Vagina (tissue), 2 donors: Measurements from ENCODE around the gene PIWIL4. TPM values are rescaled to one million over a fixed set of nuclear protein-coding genes. Genes with fewer than 3 reads are reported as not detected.

Experiments
- DNase-seq, 2 donors: peaks; one replicate each; pipeline ENCODE4 v3.0.0-alpha.2; 2017; ENCODE audit errors: extremely low spot score in 2 of 2
- H3K27ac ChIP-seq: fragments of 200-600 bp; sonication (generic); one replicate; pipeline ENCODE4 v1.5.1; 2019
- H3K27me3 ChIP-seq: fragments of 200-600 bp; sonication (generic); one replicate; pipeline ENCODE4 v1.5.1; 2019
- H3K36me3 ChIP-seq, 2 donors: fragments of 200-600 bp; sonication (generic); one replicate each; pipeline ENCODE4 v1.5.1; 2017 to 2019
- H3K4me1 ChIP-seq: fragments of 200-600 bp; sonication (generic); one replicate; pipeline ENCODE4 v1.5.1; 2019
- H3K4me3 ChIP-seq, 2 donors: fragments of 200-600 bp; sonication (generic); 1 replicate in 1 of 2; 2 replicates in 1 of 2; pipeline ENCODE4 v1.5.1; 2016 to 2019
- H3K9me3 ChIP-seq: fragments of 200-600 bp; sonication (generic); one replicate; pipeline ENCODE4 v1.5.1; 2019
- CTCF ChIP-seq, 3 experiments: fragments of 450-650 bp in 2 of 3; fragments of 200-600 bp in 1 of 3; sonication (generic) in 1 of 3; IDR thresholded peaks; one replicate each; pipeline ENCODE4 v1.5.1; 2017 to 2019; ENCODE audit warnings: antibody characterized with exemption in 3 of 3, mild to moderate bottlenecking in 2 of 3, moderate library complexity in 2 of 3
- POLR2A ChIP-seq, 2 donors: fragments of 450-650 bp; IDR thresholded peaks; one replicate each; pipeline ENCODE4 v1.6.1; 2017; ENCODE audit warnings: antibody characterized with exemption in 2 of 2, mild to moderate bottlenecking in 2 of 2, moderate library complexity in 2 of 2
- POLR2AphosphoS5 ChIP-seq, 2 donors: sonication (generic); formaldehyde crosslinking; IDR thresholded peaks; one replicate each; pipeline ENCODE4 v1.9.0; 2017; ENCODE audit warnings: antibody characterized with exemption in 2 of 2, mild to moderate bottlenecking in 2 of 2, low read depth in 1 of 2; ENCODE audit not compliant: insufficient read depth in 1 of 2
- intact Hi-C: fragments of 100-400 bp; cut with DNase I; formaldehyde crosslinking; loops from one replicate; pipeline ENCODE4 v1.15.1; 2023
- total RNA-seq: library from RNA; depleted of rRNA; stranded (reverse); fragments of >200 nt; gene quantifications from one replicate; pipeline ENCODE4 v1.2.3, GENCODE V29; 2016

PIWIL4 gene
- total RNA-seq, 1 donor from 2014 or later = 3.2 TPM

- no peak for TF ChIP-seq CTCF (IDR thresholded peaks at IDR 0.05)
- TF ChIP-seq POLR2A (IDR thresholded peaks at IDR 0.05) = no peak
- TF ChIP-seq POLR2AphosphoS5 (IDR thresholded peaks at IDR 0.05; ENCODE audit: insufficient read depth in 1 of 2, low read depth in 1 of 2) = no peak
- Histone ChIP-seq H3K36me3 (no peaks in the 10 kb centered on the region), H3K27ac (no peak overlapping the region), H3K4me3 (no peak overlapping the region), H3K27me3 (no peaks in the 10 kb centered on the region), H3K9me3 (no peaks in the 10 kb centered on the region), H3K4me1 (no peaks in the 10 kb centered on the region)
- intact Hi-C loops = no loop called here
- no peak for DNase-seq
These were observed 7.2 kb downstream of the PIWIL4 start for GRCh38 chr11:94574193-94574961.

GRCh38 chr11:94576306-94576705 is 9.1 kb downstream of the PIWIL4 start:
- TF ChIP-seq POLR2AphosphoS5 (IDR thresholded peaks at IDR 0.05; ENCODE audit: insufficient read depth in 1 of 2, low read depth in 1 of 2) (no peak), CTCF (IDR thresholded peaks at IDR 0.05) (no peak), POLR2A (IDR thresholded peaks at IDR 0.05) (no peak)

GRCh38 chr11:94577841-94578240 is 10.7 kb downstream of the PIWIL4 start:
- intact Hi-C loops = no loop called here
- DNase-seq = no peak
- TF ChIP-seq POLR2AphosphoS5 (IDR thresholded peaks at IDR 0.05; ENCODE audit: insufficient read depth in 1 of 2, low read depth in 1 of 2) (no peak), POLR2A (IDR thresholded peaks at IDR 0.05) (no peak), CTCF (IDR thresholded peaks at IDR 0.05) (no peak)

More at GRCh38 chr11:94576306-94576705, 9.1 kb downstream of the PIWIL4 start:
- H3K9me3 ChIP-seq = no peaks in the 10 kb centered on the region
- DNase-seq = no peak
- H3K4me1 ChIP-seq = no peaks in the 10 kb centered on the region
- intact Hi-C loops = no loop called here
- H3K27ac ChIP-seq = no peak overlapping the region
- H3K4me3 ChIP-seq = no peak overlapping the region
- H3K36me3 ChIP-seq = no peaks in the 10 kb centered on the region
- no peaks in the 10 kb centered on the region for H3K27me3 ChIP-seq

GRCh38 chr11:94581926-94582325 is 14.8 kb downstream of the PIWIL4 start:
- TF ChIP-seq CTCF (IDR thresholded peaks at IDR 0.05) (no peak), POLR2AphosphoS5 (IDR thresholded peaks at IDR 0.05; ENCODE audit: insufficient read depth in 1 of 2, low read depth in 1 of 2) (no peak), POLR2A (IDR thresholded peaks at IDR 0.05) (no peak)
- no peak for DNase-seq
- intact Hi-C loops = loop anchor here (10.0 kb wide), 1 partner anchor 67 kb away; the partner anchor contains the start of gene C11orf97
- no peak overlapping the region for H3K4me3 ChIP-seq
- no peaks in the 10 kb centered on the region for H3K4me1 ChIP-seq
- no peaks in the 10 kb centered on the region for H3K27me3 ChIP-seq
- no peaks in the 10 kb centered on the region for H3K9me3 ChIP-seq
- H3K27ac ChIP-seq = no peak overlapping the region
- no peaks in the 10 kb centered on the region for H3K36me3 ChIP-seq

More at GRCh38 chr11:94577841-94578240, 10.7 kb downstream of the PIWIL4 start:
- H3K27ac ChIP-seq = no peak overlapping the region
- no peaks in the 10 kb centered on the region for H3K9me3 ChIP-seq
- H3K27me3 ChIP-seq = no peaks in the 10 kb centered on the region
- H3K36me3 ChIP-seq = no peaks in the 10 kb centered on the region
- H3K4me3 ChIP-seq = no peak overlapping the region
- H3K4me1 ChIP-seq = no peaks in the 10 kb centered on the region
